Placental pericyte (primary cell): ENCODE data around the gene EBPL. TPM values are rescaled to one million over a fixed set of nuclear protein-coding genes. Genes with fewer than 3 reads are reported as not detected.

Experiments used
- total RNA-seq: library from RNA; depleted of rRNA; stranded (reverse); fragments of >200 nt; gene quantifications from 2 replicates; pipeline ENCODE4 v1.2.3, GENCODE V29; 2012

The EBPL gene
- total RNA-seq: 30.5 and 37.0 TPM in 2 replicates

DNA sequence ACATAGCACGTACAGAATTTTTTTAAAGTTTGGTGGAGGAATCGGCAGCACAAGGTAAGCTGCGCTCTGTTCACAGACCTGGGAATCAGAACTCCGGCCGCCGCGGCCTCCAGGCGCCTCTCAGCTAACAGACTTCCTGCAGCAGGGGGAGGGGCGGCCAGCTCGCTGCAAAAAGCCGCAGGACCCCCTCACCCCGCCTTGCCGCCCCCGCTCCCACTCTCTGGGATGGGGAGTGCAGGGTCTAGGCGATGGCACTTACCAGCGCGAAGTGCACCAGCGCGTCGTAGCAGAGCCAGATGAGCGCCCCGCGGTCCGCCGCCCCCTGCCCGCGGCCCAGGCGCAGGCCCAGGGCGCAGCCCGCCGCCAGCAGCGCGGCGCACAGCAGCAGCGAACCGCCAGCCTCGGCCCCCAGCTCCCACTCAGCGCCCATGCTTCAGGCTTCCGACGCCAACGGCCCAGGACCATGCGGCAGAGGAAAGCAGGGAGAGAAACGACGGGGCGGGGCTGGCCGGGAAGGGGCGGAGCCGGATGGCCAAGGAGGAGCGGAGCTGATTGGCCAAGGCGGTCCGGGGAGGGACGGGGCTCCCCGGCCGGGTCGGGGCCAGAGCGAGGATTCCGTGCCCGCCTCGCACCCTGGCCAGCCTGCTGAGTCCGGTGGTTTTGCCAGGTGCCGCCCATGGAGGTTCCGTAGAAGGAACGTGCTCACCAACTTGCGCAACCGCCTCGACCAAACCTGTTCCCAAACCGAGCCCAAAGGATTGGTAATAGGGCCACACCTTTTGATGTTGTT, at the start of gene EBPL:
Gene EBPL, minus strand, starts transcription at position 492 of the 790 bp plus-strand sequence. Its CDS starts 62 bp downstream, at position 430.

DNA sequence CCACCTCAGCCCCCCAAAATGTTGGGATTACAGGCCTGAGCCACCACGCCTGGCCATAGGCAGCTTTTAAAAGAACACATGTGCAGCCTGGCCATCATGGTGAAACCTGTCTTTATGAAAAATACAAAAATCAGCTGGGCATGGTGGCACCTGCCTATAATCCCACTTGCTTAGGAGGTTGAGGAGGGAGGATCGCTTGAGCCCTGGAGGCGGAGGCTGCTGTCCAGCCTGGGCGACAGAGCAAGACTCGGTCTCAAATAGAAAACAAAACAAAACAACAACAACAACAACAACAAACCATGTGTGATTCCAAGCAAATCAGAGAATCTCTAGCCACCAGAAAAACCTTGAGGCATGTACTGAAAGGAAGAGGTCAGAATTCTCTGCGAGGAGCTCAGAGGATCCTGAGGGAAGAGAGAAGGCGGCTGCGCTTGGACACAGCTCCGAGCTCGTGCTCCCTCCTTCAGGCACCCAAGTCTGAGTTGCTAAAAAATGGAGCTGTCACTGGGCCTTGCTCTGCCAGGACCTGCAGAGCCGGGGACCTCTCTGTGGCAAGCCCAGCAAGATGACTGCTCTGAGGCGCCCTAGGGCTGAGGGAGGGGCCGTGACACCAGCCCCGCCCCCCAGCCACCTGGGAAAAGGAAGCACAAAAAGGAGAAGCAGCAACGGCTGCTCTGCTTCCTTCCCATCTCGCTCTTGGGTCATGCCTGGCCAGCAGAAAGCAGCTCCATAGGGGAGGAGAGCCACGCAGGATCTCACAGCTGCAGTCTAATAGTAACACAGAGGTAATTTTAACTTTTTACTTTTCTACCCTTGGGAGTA, 63.2 kb downstream of the EBPL start, which contains the start of gene ARL11:
Gene ARL11, plus strand, starts transcription at position 677 of the 822 bp plus-strand sequence. CDS start 1,941 bp downstream, outside the sequence.

Other genes with a start within 250 kb of the EBPL start
- gene CAB39L, start 247.4 kb downstream of the EBPL start, total RNA-seq: 13.0 and 13.6 TPM in 2 replicates
- 10.0 and 12.7 TPM in 2 replicates for gene SETDB2, start 247.2 kb downstream of the EBPL start, total RNA-seq
- 17.7 and 23.0 TPM in 2 replicates for gene PHF11, start 195.5 kb downstream of the EBPL start, total RNA-seq
- gene RCBTB1, start 105.9 kb downstream of the EBPL start, total RNA-seq: 19.7 and 22.8 TPM in 2 replicates
- not detected in 2 replicates for gene ARL11, start 63.0 kb downstream of the EBPL start, total RNA-seq
- gene KPNA3, start 101.2 kb upstream of the EBPL start, total RNA-seq: 19.7 and 45.1 TPM in 2 replicates
- gene SPRYD7, start 244.9 kb upstream of the EBPL start, total RNA-seq: 4.8 and 10.5 TPM in 2 replicates